Measurements from ENCODE around the gene PANK4.
"Not testable (repeated sequence)": the region's sequence is repeated elsewhere in the genome, so short reads cannot be mapped to it uniquely, and the experiment has no call there.

PANK4 gene

GRCh38 chr1:2525920-2526823 is at the start of gene PANK4:
Gene PANK4, minus strand, starts transcription at chr1:2526596. Its CDS starts 9 bp downstream, at chr1:2526587.
- ChIA-PET POLR2A (interaction anchor here (0.6 to 1.6 kb wide), 7 partner anchors 9 to 113 kb away, joined by 3 to 8 read pairs (median 4); partner anchors contain the start of gene PEX10), CTCF (interaction anchor here (1.0 to 4.6 kb wide), 4 partner anchors 8 to 82 kb away, joined by 3 to 24 read pairs (median 11); no protein-coding TSS in a partner anchor)
- peak; percentile 59 for DNase-seq (ENCODE audit: low read depth, low spot score)
- TF ChIP-seq CTCF (IDR thresholded peaks at IDR 0.05; ENCODE audit: insufficient read depth, low read length, missing control alignments), result peak; percentile 28
- peak within 1 kb of the TSS; percentile 91 for H3K4me3 ChIP-seq (ENCODE audit: low read depth, low read length)

DNA sequence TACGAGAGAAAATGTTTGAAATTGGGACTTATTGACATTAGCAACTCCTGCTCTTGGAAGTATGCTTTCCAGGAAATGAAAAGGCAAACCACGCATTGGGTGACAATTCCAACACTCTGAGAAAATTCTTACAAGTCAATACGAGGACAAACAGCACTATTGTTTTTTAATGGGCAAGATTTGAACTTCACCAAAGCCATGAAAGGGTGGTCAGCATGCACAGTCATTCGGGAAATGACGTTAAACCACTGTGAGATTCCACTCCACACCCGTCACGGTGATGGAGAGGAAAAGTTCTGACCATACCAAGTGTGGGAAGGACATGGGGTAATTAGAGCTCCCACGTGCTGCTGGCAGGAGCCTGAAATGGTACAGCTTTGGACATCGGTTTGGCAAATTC is 48.0 kb upstream of the PANK4 start:
- no peak for DNase-seq (ENCODE audit: low read depth, low spot score)
- TF ChIP-seq CTCF (IDR thresholded peaks at IDR 0.05; ENCODE audit: insufficient read depth, low read length, missing control alignments), result no peak
- ChIA-PET CTCF (interaction anchor here (1.0 kb wide), 1 partner anchor 10 kb away, joined by 3 read pairs; no protein-coding TSS in a partner anchor), POLR2A (no interaction called here)
- H3K4me3 ChIP-seq (ENCODE audit: low read depth, low read length), result no peak overlapping the region

- H3K4me3 ChIP-seq (ENCODE audit: low read depth, low read length), result no peak overlapping the region
- no peak for DNase-seq (ENCODE audit: low read depth, low spot score)
- ChIA-PET CTCF (interaction anchor here (1.0 kb wide), 1 partner anchor 11 kb away, joined by 3 read pairs; no protein-coding TSS in a partner anchor), POLR2A (no interaction called here)
- TF ChIP-seq CTCF (IDR thresholded peaks at IDR 0.05; ENCODE audit: insufficient read depth, low read length, missing control alignments), result no peak
These were observed 47.0 kb upstream of the PANK4 start for GRCh38 chr1:2573250-2573920.

GRCh38 chr1:2571348-2571747 is 45.0 kb upstream of the PANK4 start:
- no peak overlapping the region for H3K4me3 ChIP-seq (ENCODE audit: low read depth, low read length)
- POLR2A ChIA-PET, result no interaction called here
- CTCF ChIA-PET, result interaction anchor here (1.0 to 3.0 kb wide), 4 partner anchors 10 to 24 kb away, joined by 3 to 9 read pairs (median 3); no protein-coding TSS in a partner anchor
- TF ChIP-seq CTCF (IDR thresholded peaks at IDR 0.05; ENCODE audit: insufficient read depth, low read length, missing control alignments), result no peak
- DNase-seq (ENCODE audit: low read depth, low spot score), result no peak

DNA sequence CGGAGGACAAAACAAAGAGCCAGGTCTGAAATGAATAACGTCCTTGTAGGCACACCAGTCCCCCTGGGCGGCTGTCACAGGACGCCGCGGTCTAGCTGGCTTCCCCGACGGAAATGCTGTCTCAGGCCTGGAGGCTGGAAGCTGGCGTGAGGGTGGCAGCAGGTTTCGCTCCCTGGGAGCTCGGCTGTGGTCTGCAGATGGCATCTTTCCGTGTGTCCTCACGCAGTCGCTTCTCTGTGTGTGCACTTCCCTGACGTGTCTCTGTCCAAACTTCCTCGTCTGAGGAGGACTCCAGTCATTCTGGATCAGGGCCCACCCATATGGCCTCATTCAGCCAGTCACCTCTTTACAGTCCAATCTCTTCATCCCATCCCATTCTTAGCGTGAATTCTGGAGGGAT is 43.9 kb upstream of the PANK4 start:
- DNase-seq (ENCODE audit: low read depth, low spot score), result no peak
- no peak for TF ChIP-seq CTCF (IDR thresholded peaks at IDR 0.05; ENCODE audit: insufficient read depth, low read length, missing control alignments)
- no peak overlapping the region for H3K4me3 ChIP-seq (ENCODE audit: low read depth, low read length)
- CTCF ChIA-PET, result interaction anchor here (3.0 kb wide), 1 partner anchor 9 kb away, joined by 9 read pairs; no protein-coding TSS in a partner anchor
- POLR2A ChIA-PET, result no interaction called here

DNA sequence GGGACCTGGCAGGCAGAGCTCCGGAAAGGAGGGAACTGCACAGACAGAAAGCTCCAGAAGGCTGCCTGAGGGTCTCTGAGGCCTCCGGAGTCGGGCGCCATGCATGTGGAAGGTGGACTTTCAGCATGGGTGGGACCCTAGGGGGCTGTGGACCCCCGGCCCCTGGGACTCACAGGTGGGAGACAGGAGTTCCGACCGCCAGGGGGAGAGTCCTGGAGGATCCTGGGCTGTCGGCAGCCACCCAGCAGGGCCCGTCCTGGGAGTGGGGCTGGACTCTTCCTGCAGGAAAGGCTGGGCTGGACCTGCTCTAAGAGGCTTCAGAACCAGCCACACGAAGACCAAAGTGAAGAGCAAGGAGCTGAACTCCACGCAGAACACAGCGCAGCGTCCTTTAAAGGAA is 43.3 kb upstream of the PANK4 start:
- DNase-seq (ENCODE audit: low read depth, low spot score); POLR2A ChIA-PET; H3K4me3 ChIP-seq (ENCODE audit: low read depth, low read length): not testable (repeated sequence)
- CTCF ChIA-PET, result interaction anchor here (3.0 kb wide), 1 partner anchor 9 kb away, joined by 9 read pairs; no protein-coding TSS in a partner anchor
